ENCODE results near the gene ADGRL1. TPM values are rescaled to one million over a fixed set of nuclear protein-coding genes. Genes with fewer than 3 reads are reported as not detected.
"Not testable (repeated sequence)": the region's sequence is repeated elsewhere in the genome, so short reads cannot be mapped to it uniquely, and the experiment has no call there.

Gene ADGRL1
- total and polyA plus RNA-seq, 2 of the 8 experiments (the other 6 are each of a cell fraction or from before 2014, with no cell fraction given) = 95.6 to 112 TPM

- H3K27ac ChIP-seq (ENCODE audit: low read depth, low read length) = peak overlapping the region; percentile 91; the same call in 1 of the 2 replicates
- H2AFZ ChIP-seq (ENCODE audit: low read length); H4K20me1 ChIP-seq (replicated peaks in 1 of 2; ENCODE audit: control insufficient read depth in 1 of 2, insufficient read depth in 2 of 2, low read length in 2 of 2); FAIRE-seq; H3K56ac ChIP-seq (replicated peaks; ENCODE audit: insufficient read length, low read depth, low read length); H3K23me2 ChIP-seq (ENCODE audit: low read depth, low read length); H3K79me1 ChIP-seq (ENCODE audit: low read depth, low read length); H2AK5ac ChIP-seq (ENCODE audit: low read depth, low read length); H4K8ac ChIP-seq (ENCODE audit: extremely low read depth, insufficient read depth, low read length); H4K91ac ChIP-seq (replicated peaks; ENCODE audit: insufficient read length, low read length); H3K79me2 ChIP-seq (ENCODE audit: control insufficient read depth in 1 of 2, insufficient read depth in 2 of 2, low read length in 2 of 2); H3K14ac ChIP-seq (ENCODE audit: insufficient read length); H3K27me3 ChIP-seq (replicated peaks in 1 of 4; ENCODE audit: control insufficient read depth in 3 of 4, extremely low read depth in 1 of 4, insufficient read depth in 3 of 4, low read length in 3 of 4); H2BK15ac ChIP-seq (ENCODE audit: low read length); H3K4ac ChIP-seq (replicated peaks; ENCODE audit: insufficient read length, low read depth, low read length); H3K23ac ChIP-seq (ENCODE audit: insufficient read length); H2BK120ac ChIP-seq (replicated peaks; ENCODE audit: low read depth, low read length); H3K9me3 ChIP-seq (ENCODE audit: insufficient read depth in 2 of 2, low read depth in 1 of 2, low read length in 1 of 2); H3K36me3 ChIP-seq (ENCODE audit: control insufficient read depth in 2 of 4, insufficient read depth in 4 of 4, low read length in 3 of 4): not testable (repeated sequence)
- peaks cover 0 to 12% (median under 1%) of the 10 kb centered on the region in 4 experiments; a peak in 4 of 7 replicates for H3K4me1 ChIP-seq (replicated peaks in 1 of 4; ENCODE audit: control insufficient read depth in 3 of 4, insufficient read depth in 4 of 4, low read length in 3 of 4)
- peak overlapping the region; percentile 95 for H4K5ac ChIP-seq (ENCODE audit: insufficient read length, low read depth, low read length)
- peak; percentile 91; the same call in 1 of the 2 replicates for TF ChIP-seq KDM1A (IDR thresholded peaks at IDR 0.05; ENCODE audit: borderline replicate concordance, low read length)
- peak; percentile 43 for TF ChIP-seq ASH2L (IDR thresholded peaks at IDR 0.05; ENCODE audit: low read length)
- TF ChIP-seq RBBP5 (IDR thresholded peaks at IDR 0.05; ENCODE audit: borderline replicate concordance, low read depth, low read length) = 0 out of 2 replicates have a peak, but pooled peaks have one; percentile 8
- 0 out of 2 replicates have a peak, but pooled peaks have one; percentile 38 for TF ChIP-seq PHF8 (conservative IDR thresholded peaks at IDR 0.05; ENCODE audit: low read depth, low read length)
- peak in 1 of 2 experiments; percentile 40; a peak in 2 of 3 replicates for TF ChIP-seq POLR2A (IDR thresholded peaks at IDR 0.05; ENCODE audit: control extremely low read depth in 1 of 2, low read depth in 2 of 2, low read length in 2 of 2)
- peak; percentile 64 for TF ChIP-seq MAX (IDR thresholded peaks at IDR 0.05)
- CTCF ChIA-PET (ENCODE audit: partially characterized antibody) = interaction anchor here (0.6 to 1.3 kb wide), 6 partner anchors 11 to 323 kb away, joined by 3 to 4 read pairs (median 3); partner anchors contain the start of gene NDUFB7
- H2BK5ac ChIP-seq (ENCODE audit: low read depth, low read length) = peak overlapping the region; percentile 88; the same call in 1 of the 2 replicates
- H3K18ac ChIP-seq (ENCODE audit: extremely low read depth, low read length) = peak overlapping the region; percentile 71
- DNase-seq (ENCODE audit: low read depth in 1 of 2, low spot score in 2 of 2) = peak in 1 of 2 experiments; percentile 89
- H2BK20ac ChIP-seq (ENCODE audit: low read length) = 0 out of 2 replicates have a peak overlapping the region, but pooled peaks have one; percentile 72
- WGBS, 2 experiments (ENCODE audit: extremely low coverage in 1 of 2, insufficient coverage in 1 of 2, insufficient read length in 1 of 2, insufficient replicate concordance in 2 of 2, low coverage in 1 of 2, low lambda C conversion rate in 2 of 2, missing lambda C conversion rate in 1 of 2) = 3% methylated on average over 20 of the region's 39 CpGs; no CpG with 5 or more reads in 1 of the 2 experiments
- H3K4me2 ChIP-seq (ENCODE audit: insufficient read depth in 1 of 2, low read depth in 2 of 2, low read length in 2 of 2) = peak overlapping the region; percentile 79
- POLR2A ChIA-PET (ENCODE audit: partially characterized antibody) = interaction anchor here (0.6 to 1.8 kb wide), 4 partner anchors 10 to 290 kb away, joined by 3 to 7 read pairs (median 5); no protein-coding TSS in a partner anchor
- H2BK12ac ChIP-seq (ENCODE audit: low read depth, low read length) = 0 out of 2 replicates have a peak overlapping the region, but pooled peaks have one; percentile 50
- H3K9ac ChIP-seq (replicated peaks in 1 of 4; ENCODE audit: extremely low read depth in 1 of 4, low read depth in 3 of 4, low read length in 3 of 4) = peak overlapping the region in 3 of 4 experiments; percentile 63 to 76 (median 74); a peak in 5 of 7 replicates
- H3K4me3 ChIP-seq (ENCODE audit: extremely low read depth in 1 of 4, insufficient read depth in 2 of 4, low read depth in 3 of 4, low read length in 4 of 4) = peak overlapping the region; percentile 35 to 66 (median 42)
Measured at GRCh38 chr19:14249012-14249754, 43.2 kb upstream of the ADGRL1 start.
